Measurements from ENCODE around the gene FHIP2A.

FHIP2A gene

GRCh38 chr10:114777415-114777814 lies 44.2 kb upstream of the FHIP2A start:
- no peaks in the 10 kb centered on the region for H3K79me2 ChIP-seq (ENCODE audit: insufficient read depth, low read length)
- H3K27me3 ChIP-seq (ENCODE audit: insufficient read depth, low read length), result peaks cover 2% of the 10 kb centered on the region
- H3K9ac ChIP-seq (ENCODE audit: low read length), result no peak overlapping the region
- no peaks in the 10 kb centered on the region for H3F3A ChIP-seq (ENCODE audit: insufficient read depth, low read length)
- H3K4me2 ChIP-seq (ENCODE audit: low read length), result no peak overlapping the region
- no peaks in the 10 kb centered on the region for H3K4me1 ChIP-seq (ENCODE audit: insufficient read depth, low read length, severe bottlenecking)
- H3K4me3 ChIP-seq (ENCODE audit: low read depth, low read length, poor library complexity, severe bottlenecking), result no peak overlapping the region
- H3K9me3 ChIP-seq (ENCODE audit: low read length), result no peaks in the 10 kb centered on the region
- no peaks in the 10 kb centered on the region for H3K9me2 ChIP-seq (ENCODE audit: low read depth, low read length)
- H3K36me3 ChIP-seq (ENCODE audit: insufficient read depth, low read length), result no peaks in the 10 kb centered on the region
- H4K20me1 ChIP-seq (ENCODE audit: insufficient read depth, low read length), result no peaks in the 10 kb centered on the region
- no peak overlapping the region for H2AFZ ChIP-seq (ENCODE audit: low read length)
- no peak for TF ChIP-seq CTCF (IDR thresholded peaks at IDR 0.05; ENCODE audit: low read length)
- no peak for TF ChIP-seq EZH2 (IDR thresholded peaks at IDR 0.05; ENCODE audit: borderline replicate concordance, low read length)
- H3K27ac ChIP-seq (ENCODE audit: low read depth, low read length, poor library complexity, severe bottlenecking), result no peak overlapping the region

- Histone ChIP-seq H3K4me1 (ENCODE audit: insufficient read depth, low read length, severe bottlenecking) (no peaks in the 10 kb centered on the region), H3K36me3 (ENCODE audit: insufficient read depth, low read length) (no peaks in the 10 kb centered on the region), H2AFZ (ENCODE audit: low read length) (no peak overlapping the region), H3K9ac (ENCODE audit: low read length) (no peak overlapping the region), H4K20me1 (ENCODE audit: insufficient read depth, low read length) (no peaks in the 10 kb centered on the region), H3K9me2 (ENCODE audit: low read depth, low read length) (no peaks in the 10 kb centered on the region), H3K4me3 (ENCODE audit: low read depth, low read length, poor library complexity, severe bottlenecking) (no peak overlapping the region), H3K79me2 (ENCODE audit: insufficient read depth, low read length) (no peaks in the 10 kb centered on the region), H3K4me2 (ENCODE audit: low read length) (no peak overlapping the region), H3F3A (ENCODE audit: insufficient read depth, low read length) (no peaks in the 10 kb centered on the region), H3K27ac (ENCODE audit: low read depth, low read length, poor library complexity, severe bottlenecking) (no peak overlapping the region), H3K27me3 (ENCODE audit: insufficient read depth, low read length) (peaks cover 2% of the 10 kb centered on the region), H3K9me3 (ENCODE audit: low read length) (no peaks in the 10 kb centered on the region)
- no peak for TF ChIP-seq CTCF (IDR thresholded peaks at IDR 0.05; ENCODE audit: low read length)
- no peak for TF ChIP-seq EZH2 (IDR thresholded peaks at IDR 0.05; ENCODE audit: borderline replicate concordance, low read length)
Observed at GRCh38 chr10:114779803-114780576, 41.6 kb upstream of the FHIP2A start.

- Histone ChIP-seq H3K27ac (ENCODE audit: low read depth, low read length, poor library complexity, severe bottlenecking) (no peak overlapping the region), H3K79me2 (ENCODE audit: insufficient read depth, low read length) (no peaks in the 10 kb centered on the region), H3K4me3 (ENCODE audit: low read depth, low read length, poor library complexity, severe bottlenecking) (no peak overlapping the region), H4K20me1 (ENCODE audit: insufficient read depth, low read length) (no peaks in the 10 kb centered on the region), H3K4me1 (ENCODE audit: insufficient read depth, low read length, severe bottlenecking) (no peaks in the 10 kb centered on the region), H3K36me3 (ENCODE audit: insufficient read depth, low read length) (no peaks in the 10 kb centered on the region), H3K4me2 (ENCODE audit: low read length) (no peak overlapping the region), H3F3A (ENCODE audit: insufficient read depth, low read length) (no peaks in the 10 kb centered on the region), H3K9me3 (ENCODE audit: low read length) (no peaks in the 10 kb centered on the region), H3K27me3 (ENCODE audit: insufficient read depth, low read length) (peaks cover 2% of the 10 kb centered on the region; the same call in 1 of the 2 replicates), H3K9me2 (ENCODE audit: low read depth, low read length) (no peaks in the 10 kb centered on the region), H3K9ac (ENCODE audit: low read length) (no peak overlapping the region), H2AFZ (ENCODE audit: low read length) (no peak overlapping the region)
- TF ChIP-seq EZH2 (IDR thresholded peaks at IDR 0.05; ENCODE audit: borderline replicate concordance, low read length) (no peak), CTCF (IDR thresholded peaks at IDR 0.05; ENCODE audit: low read length) (no peak)
Observed at GRCh38 chr10:114780577-114781184, 40.9 kb upstream of the FHIP2A start.
